HG03565 (cell line): ENCODE measurements around the gene SMLR1.

Experiments used
- ATAC-seq: cut with Tn5 transposase; IDR thresholded peaks from one replicate; pipeline ENCODE4 v1.9.1; 2021; ENCODE audit warnings: mild to moderate bottlenecking, moderate library complexity; ENCODE audit not compliant: unreplicated experiment

SMLR1 gene

DNA sequence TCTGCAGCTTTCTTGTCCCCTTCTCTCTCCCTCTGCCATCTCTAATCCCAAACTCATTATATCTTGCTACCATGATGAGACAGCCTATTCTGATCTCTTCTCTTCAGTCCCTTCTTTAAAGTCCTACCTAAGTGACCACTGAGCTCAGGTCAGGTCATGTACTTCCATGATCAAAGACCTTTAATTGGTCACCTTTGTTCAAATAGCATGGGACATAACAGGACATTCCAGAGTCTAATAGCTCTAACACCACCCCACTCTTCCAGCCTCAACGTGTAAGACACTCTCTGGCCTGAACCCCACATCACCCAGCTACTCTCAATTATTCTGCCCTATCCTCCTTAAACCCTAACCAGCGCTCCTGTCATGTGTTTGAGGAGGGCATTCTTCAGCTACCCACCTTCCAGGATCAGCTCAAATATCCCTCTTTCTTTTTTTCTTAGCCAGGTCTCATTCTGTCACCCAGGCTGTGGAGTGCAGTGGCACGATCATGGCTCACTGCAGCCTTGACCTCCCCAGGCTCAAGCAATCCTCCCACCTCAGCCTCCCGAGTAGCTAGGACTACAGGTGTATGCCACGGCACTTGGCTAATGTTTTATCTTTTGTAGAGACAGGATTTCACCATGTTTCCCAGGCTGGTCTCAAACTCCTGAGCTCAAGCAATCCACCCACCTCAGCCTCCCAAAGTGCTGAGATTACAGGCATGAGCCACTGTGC is 2.1 kb upstream of the SMLR1 start:
- no peak for ATAC-seq

DNA sequence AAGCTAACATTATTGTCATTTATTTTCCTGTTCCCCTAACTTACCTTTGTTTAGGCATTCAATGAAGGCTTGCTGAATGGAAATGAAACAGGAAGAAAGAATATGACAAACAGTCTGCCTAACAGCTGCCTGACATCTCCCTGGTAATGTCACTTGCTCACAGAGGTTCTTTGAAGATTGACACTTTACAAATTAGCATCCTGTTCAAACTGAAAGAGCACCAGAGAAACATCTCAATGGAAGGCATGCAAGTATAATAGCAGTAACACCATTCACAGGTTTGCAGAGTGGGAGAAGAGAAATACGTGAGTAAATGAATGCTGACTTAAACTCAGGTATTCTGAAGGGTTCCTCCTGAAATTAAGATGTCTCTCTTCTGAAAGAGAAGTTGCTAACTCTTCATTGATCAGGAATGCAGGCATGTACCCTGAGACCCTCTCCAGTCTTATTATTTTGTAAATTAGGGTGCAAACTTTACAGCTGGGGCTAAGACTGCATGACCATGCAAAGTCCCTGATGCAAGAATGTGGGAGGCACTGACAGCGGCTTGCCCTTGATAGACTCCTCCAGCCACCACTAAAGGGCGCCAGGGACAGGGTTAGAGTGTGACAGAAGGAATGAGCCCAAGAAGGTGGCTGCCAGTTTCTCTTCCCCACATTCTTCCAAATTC is 1.3 kb upstream of the SMLR1 start:
- ATAC-seq = no peak

DNA sequence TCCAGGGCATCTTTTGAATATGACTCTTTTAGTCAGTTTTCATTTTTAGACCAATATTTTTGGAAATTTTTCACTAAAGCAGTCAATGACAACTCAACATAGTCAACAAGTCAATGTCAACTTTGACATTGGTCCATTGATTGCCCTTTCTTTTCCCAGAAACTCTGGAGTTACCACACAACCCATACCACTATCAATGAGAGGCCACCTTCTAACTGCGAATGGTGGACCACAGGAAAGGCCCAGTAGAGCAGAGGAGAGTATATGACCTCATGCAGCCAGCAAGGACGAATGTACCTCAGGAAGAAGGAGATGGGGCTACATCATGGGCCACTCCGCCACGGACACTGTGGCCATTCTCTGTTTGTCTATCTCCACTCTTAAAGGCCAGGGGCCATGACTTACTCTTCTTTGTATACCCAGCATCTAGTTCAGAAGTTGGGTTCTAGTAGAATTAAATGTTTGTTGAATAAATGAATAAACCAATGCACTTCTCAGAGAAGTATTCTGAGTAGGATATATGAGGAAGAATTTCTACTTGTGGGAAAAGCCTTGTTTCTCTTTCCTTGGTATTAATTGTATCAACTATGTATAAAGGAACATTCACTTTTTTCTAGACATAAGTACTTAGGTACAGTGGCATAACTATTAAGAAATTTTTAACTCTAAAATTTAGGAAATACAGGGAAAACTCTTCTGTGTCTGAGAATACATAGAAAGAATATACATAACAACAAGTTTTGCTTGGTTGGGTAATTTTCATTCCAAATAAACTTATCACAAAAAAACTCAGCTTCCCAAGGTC is 562 bp upstream of the SMLR1 start:
- ATAC-seq = no peak

DNA sequence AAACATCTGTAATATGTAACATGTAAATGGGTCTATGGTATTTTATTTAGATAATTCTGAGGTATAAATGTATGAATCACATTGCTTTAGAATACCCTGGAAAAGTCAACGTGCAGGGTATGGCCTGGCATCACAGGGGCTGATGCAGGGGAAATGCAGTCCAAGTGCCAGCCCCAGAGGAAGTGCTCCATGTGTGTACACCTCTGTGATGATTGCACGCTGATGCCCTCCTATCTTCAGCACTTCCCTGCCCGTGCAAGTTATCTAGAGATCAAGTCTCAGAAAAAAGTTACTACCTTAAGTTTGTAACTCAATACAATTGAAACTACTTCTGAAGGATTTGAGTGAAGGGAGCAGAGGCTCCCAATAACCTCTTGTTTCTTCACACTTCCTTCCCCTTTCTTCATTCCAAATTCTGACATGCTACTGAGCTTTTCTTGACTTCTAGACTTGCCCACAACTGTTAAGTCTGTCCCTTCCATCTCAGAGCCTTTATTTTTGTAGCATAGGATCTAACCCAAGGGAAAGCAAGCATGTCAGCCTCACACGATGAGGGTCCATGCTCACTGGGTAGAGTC is 2.2 kb downstream of the SMLR1 start:
- no peak for ATAC-seq

DNA sequence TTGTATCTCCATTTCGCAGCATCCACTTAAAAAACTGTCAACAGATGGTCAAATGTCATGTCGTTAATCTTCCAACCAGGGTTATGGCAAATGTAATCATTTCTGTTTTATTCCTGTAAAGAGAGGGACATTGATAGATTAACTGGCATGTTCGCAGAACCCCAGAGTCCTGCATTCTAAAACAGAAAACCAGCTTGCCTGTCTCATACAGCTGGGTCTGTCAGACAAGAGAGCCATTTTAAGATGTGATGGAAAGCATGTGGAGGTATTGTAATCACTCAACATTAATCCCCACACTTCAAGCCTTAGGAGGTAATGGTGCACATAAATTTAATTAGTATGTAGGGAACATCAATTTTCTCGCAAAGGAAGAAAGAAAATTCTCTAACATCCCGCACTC is 4.4 kb downstream of the SMLR1 start:
- no peak for ATAC-seq

DNA sequence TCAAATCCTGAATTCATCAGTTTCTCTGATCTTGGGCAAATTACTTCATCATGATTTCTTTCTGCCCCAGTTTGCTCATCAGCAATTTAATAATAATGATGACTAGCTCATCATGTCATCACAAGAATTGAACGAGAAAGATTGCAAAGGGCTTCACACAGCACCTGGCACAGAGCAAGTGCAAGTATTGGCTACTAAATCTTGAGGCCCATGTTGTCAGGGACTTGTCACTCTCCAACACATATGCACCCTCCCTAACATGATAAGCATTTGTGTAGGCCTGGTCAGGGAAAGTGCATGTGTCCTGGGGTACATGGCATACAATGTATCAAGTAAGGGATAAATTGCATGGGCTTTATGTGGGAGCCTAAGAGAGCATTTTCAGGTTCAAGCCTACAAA is 6.4 kb downstream of the SMLR1 start:
- ATAC-seq = no peak

DNA sequence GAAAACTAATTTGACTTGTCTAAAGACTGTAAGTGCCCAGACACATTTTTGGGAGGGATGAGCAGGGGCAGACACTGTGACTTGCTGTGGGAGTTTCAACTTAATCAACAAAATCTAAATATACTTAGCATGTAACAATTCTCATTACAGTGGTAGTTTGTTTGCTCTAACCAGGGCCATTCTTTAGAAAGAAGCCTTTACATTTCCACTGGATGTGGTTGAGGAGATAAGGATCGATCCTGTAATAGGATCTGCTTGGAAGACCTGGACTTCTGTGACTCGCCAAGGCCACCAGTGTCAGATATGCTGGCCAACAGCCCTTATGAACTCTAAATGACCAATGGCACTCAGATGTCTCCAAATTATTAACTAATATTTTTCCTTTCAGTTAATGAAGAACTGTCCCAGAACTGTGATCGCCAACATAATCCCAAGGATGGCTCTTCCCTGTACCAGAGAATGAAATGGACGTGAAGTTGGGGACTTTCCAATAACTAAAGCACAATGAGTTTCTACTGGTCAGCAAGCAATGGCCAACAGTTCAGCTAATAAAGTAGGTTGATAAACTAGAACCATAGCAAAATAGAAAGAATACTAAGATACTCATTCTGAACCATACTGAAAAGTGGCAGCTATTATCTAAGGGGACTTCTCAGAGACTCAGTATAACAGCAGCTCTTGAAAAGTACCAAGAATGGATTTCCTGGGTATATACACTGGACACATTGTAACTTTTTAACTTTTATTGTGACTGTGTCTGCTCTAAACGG is 7.5 kb downstream of the SMLR1 start:
- no peak for ATAC-seq

DNA sequence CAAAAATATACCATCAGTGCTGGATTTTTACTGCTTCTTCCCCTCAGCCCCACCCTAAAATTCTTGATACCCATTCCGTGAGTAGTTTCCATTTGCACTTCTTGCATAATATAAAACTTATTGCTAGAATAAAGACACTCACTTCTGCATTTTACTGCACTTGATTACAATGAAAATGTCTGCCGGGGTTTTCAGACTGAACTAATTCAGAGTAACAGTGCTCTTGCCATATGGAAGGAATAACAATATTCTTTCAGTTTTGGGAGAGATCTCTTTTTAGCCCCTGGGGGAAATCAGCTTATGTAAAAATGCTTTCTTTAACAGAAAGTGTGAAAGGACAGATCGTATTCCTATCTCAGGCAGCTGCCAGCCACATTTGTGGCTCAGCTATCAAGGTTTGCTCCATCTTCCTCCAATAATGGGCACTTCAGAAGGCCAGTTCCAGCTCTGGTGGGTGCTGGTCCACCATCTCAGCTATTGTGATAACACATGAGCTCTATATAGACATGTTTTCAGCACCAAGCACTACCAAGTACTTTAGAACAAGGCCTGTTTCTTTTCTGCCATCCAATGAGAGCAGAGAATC is 8.9 kb downstream of the SMLR1 start:
- ATAC-seq = no peak

DNA sequence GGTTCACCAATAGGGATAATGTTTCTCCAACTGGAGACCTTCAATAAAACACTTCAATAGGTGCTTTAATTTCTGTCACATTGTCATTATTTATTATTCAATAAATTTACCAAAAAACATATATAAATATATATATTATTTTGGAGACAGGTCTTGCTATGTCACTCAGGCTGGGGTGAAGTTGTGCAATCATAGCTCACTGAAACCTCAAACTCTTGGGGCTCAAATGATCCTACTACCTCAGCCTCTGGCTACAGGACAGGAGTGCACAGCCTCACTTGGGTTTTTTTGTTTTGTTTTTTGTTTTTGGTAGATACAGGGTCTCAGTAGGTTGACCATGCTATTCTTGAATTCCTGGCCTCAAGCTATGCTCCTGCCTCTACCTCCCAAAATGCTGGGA is 9.9 kb downstream of the SMLR1 start:
- ATAC-seq = no peak

DNA sequence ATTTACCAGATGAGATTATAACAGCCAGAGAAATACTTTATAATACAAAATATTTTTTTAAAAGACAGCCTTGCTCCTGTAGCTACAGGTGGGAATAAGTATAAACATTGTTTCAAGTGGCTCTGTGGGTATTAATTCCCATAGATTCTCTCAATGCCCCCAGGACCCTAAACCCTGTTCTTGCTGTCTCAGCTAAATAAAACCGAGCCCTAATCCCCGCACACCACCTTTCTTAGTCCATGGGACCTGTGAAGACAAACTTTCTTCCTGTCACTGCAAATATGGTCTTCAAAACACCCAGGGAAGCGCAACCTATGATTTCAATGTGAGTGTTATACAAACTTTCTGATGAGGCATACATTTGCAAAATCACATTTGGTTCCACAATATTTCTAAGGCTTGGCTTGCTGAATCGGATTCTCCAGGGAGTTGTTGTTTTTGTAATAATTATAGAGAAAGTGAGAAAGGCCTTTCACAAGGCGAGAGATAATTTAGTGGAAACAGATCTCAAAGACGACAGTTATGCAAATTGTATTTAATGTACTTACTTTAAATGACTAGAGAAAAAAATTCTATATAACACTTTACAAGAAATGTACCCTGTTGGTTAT is 11.1 kb downstream of the SMLR1 start:
- no peak for ATAC-seq

DNA sequence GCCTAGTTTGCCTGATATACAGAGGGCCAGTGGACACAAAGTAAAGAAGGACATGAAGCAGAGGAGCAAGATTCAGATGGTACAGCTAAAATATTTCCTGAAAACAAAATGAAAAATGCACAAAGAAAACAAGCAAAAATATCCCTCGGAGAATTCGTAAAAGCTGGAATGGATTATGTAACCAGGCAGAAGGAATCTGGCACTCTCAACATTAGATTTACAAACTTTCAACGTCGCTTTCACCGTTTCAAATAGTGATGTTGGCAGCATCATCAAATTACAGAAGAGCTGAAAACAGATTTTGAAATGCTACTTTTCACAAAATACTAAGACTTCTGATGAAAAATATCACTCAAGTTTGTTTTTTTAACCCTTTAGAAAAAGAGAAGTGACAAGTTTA is 11.7 kb downstream of the SMLR1 start:
- no peak for ATAC-seq

DNA sequence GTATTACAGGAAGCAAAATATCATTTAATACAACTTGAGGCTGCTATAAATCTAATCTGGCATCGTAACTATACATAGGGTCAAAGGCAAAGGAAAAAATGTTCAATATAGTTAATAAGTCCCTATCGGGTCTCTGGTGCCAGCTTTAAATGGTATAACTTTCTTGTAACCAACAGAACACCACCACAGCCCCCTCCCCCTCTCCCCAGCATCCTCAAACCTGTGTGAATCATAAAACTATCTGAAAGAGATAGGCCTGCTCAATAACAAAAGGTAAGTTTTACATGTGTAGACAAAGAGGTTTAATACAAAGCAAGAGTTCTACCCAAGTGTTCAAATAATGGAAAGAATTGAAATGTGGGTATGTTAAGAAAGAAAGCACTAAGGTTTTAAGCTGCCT is 12.2 kb downstream of the SMLR1 start:
- ATAC-seq = no peak

DNA sequence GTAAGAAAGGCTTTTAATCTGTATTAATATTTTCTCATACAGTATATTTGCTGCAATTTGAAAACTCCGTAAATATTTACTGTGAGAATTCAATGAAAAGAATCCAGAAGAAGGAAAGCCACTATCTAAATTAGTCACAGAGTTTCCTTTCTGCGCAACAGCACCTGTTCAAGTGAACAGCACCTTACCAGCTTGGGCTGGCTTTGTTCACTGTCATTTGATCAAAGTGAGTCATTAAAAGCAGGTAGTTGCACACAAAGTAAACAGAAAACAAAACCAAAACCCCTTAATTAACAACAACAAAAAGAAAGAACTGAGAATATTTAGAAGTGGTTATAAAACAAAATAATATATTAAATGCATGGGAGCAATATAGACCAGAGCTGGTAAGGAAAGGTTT is 12.8 kb downstream of the SMLR1 start:
- no peak for ATAC-seq

DNA sequence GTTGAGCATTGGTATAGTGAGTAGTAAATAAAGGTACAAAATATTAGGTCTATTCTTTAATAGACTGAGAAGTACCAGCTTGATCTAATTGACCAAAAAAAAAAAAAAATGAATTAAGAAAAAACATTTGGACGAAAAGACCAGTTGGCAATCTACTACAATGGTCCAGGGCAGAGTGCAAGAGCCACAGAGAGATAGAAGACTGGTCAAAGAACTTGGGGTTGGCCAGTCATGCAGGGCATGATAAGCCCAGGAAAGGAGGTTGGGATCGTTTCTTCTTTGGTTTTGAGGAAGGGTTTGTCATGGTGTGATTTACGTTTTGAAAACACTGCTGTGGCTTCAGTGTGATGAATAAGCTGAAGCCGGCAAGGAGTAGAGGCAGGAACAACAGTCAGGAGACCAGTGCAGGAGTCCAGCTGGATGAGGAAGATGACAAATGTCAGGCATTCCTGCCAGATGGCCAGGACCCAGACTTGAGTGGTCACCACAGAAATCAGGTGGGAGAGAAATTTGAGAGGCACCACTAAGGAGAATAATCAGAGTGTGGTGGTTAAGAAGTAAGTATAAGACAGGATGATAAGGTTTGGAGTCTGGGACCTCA is 14.0 kb downstream of the SMLR1 start:
- ATAC-seq = no peak

DNA sequence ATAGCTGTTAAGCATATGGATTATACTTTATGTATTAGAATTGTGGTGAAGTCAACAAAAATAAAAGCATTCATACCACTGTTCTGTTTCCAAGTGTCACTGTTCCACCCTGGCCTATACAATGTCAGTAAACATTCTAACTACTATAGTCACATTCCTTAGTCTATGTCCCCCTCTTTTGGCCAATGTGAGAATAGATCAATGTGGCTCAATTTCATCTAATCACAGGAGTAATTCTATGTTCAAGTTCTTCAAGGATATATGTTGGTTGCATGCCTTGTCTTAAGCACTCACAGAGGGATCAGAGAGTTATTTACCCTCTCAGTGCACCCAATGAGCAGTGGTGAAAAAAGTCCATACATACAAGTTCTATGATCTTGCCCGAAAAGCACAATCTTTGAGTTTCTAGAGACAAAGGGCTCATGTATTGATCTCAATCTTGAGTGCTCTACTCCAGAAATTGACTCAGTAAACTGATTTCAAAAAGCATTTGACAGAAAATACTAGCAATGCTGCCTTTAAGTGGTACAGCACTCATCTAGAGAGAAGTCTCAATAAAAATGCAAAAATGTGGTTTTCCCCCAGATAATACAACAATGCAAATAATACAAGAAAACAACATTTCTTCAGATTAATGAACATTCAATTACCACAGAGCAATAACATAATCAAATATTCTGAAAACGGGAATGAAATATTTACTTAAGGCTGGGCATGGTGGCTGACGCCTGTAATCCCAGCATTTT is 16.5 kb downstream of the SMLR1 start:
- ATAC-seq = peak; percentile 63

DNA sequence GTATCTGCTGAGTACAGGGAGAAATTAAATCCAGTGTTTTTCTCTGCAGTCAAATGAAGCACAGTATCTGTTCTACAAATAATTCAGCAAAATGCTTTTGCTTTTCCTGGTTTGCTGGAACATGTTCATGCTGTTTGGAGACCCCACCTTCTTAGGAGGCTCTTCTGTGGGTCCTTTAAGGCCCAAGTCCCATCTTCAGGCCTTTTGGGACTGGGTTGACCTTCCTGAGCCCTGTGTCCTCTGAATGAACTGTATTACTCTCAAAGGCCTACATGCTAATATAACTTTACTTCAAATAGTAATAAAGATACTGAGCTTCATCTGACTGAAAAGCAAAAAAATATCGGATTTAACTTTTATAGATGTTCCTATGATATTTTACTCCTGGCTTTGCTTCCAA is 19.3 kb downstream of the SMLR1 start:
- ATAC-seq = no peak

DNA sequence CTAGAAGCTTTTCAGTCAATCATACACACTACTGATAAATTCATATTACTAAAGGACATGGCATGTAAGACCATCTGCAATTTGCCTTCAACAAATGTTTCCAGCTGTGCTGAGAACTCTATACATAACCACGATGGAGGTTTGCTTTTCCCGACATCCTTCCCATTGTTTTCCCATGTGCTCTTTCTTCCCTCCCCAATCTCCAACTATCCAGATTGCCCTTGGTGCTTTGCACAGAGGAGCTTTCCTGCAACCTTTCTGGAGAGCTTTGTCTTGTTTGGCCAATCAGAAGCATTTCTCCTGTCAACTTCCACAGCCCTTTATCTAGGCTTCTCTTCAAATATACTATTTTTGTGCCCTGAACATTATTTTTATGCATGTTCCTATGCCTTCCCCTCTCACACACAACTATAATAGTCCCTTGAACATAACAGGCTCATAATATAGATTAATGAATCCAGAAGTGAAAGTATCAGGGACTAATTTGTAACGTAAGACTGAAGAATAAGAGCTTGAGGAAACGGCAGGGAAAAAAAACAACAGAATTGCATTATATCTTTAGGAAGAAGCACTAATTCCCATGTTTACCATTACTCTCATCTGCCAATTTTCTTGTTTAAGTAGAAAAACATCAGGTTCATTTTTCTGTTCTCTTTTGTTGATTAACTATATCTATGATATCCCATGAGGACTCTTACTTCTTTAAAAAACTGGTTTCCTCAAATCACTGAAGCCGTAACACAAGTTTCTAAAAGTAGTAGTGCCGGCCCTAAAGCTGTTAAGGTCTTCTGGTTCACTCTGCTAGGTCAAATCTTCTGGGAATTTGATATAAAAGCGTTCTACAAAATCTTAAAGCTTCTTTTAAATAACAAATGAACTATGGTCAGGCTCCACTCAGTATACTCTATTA is 20.1 kb downstream of the SMLR1 start:
- no peak for ATAC-seq

DNA sequence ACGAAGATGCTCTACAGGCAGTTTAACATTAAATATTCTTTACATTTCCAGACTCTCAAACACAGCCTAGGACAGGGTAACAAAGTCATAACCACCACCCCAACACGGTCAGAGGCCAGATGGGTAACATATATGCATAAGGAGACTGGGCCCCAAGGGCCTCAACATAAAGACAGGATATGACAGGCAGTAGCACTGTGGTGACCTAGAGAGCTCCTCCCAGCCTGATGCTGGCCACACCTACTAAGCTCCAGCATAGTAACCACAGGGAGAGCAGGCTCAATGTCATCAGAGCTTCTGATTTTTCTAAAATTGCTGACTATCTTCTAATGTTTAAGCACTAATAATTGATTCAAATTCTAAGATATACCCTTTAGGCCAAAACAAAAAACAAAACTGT is 21.7 kb downstream of the SMLR1 start:
- peak; percentile 94 for ATAC-seq
